GM23338 (cell line): ENCODE data around the gene LRRC2. TPM values are rescaled to one million over a fixed set of nuclear protein-coding genes. Genes with fewer than 3 reads are reported as not detected.

Source experiments
- ATAC-seq: fragments of 200-7000 bp; cut with Tn5 transposase; 3 replicates; pipeline ENCODE4 v1.9.1; 2020
- DNase-seq: peaks from one replicate; pipeline ENCODE4 v3.0.0-alpha.2; 2015; ENCODE audit warnings: low spot score
- H2AFZ ChIP-seq: fragments of 200-600 bp; sonication (generic); 2 replicates; pipeline ENCODE4 v1.8.0; 2016; ENCODE audit warnings: antibody characterized with exemption, mild to moderate bottlenecking, moderate library complexity
- H3F3A ChIP-seq: fragments of 200-600 bp; sonication (generic); replicated peaks from 2 replicates; pipeline ENCODE4 v1.8.0; 2017; ENCODE audit warnings: antibody characterized with exemption, mixed run types, low read depth
- H3K27ac ChIP-seq: fragments of 200-600 bp; sonication (generic); 2 replicates; pipeline ENCODE4 v1.6.1; 2016; ENCODE audit warnings: low read depth
- H3K27me3 ChIP-seq: fragments of 200-600 bp; sonication (generic); 2 replicates; pipeline ENCODE4 v1.8.0; 2016; ENCODE audit warnings: mild to moderate bottlenecking, mixed run types, moderate library complexity; ENCODE audit not compliant: insufficient read depth
- H3K36me3 ChIP-seq: fragments of 200-600 bp; sonication (generic); 2 replicates; pipeline ENCODE4 v1.8.0; 2016; ENCODE audit warnings: mild to moderate bottlenecking; ENCODE audit not compliant: insufficient read depth
- H3K4me1 ChIP-seq: fragments of 200-600 bp; sonication (generic); 2 replicates; pipeline ENCODE4 v1.8.0; 2016; ENCODE audit warnings: mild to moderate bottlenecking, moderate library complexity; ENCODE audit not compliant: insufficient read depth
- H3K4me2 ChIP-seq: fragments of 200-600 bp; sonication (generic); 2 replicates; pipeline ENCODE4 v1.7.1; 2017; ENCODE audit warnings: mixed run types
- H3K4me3 ChIP-seq: fragments of 200-600 bp; sonication (generic); 2 replicates; pipeline ENCODE4 v1.6.1; 2016; ENCODE audit warnings: mixed run types
- H3K79me2 ChIP-seq: fragments of 200-600 bp; sonication (generic); replicated peaks from 2 replicates; pipeline ENCODE4 v1.8.0; 2017; ENCODE audit warnings: mild to moderate bottlenecking; ENCODE audit not compliant: insufficient read depth
- H3K9me2 ChIP-seq: fragments of 200-600 bp; sonication (generic); 2 replicates; pipeline ENCODE4 v1.8.0; 2017; ENCODE audit not compliant: insufficient read depth
- H4K20me1 ChIP-seq: fragments of 200-600 bp; sonication (generic); replicated peaks from 2 replicates; pipeline ENCODE4 v1.8.0; 2017; ENCODE audit warnings: mild to moderate bottlenecking; ENCODE audit not compliant: insufficient read depth
- H3K27ac Mint-ChIP-seq: 2 replicates; pipeline ENCODE4 v1.8.0; 2020; ENCODE audit warnings: inconsistent platforms, mild to moderate bottlenecking, moderate library complexity, mixed read lengths
- H3K27me3 Mint-ChIP-seq: 3 replicates; pipeline ENCODE4 v1.8.0; 2022; ENCODE audit warnings: low read depth, mild to moderate bottlenecking, moderate library complexity, mixed read lengths, inconsistent platforms; ENCODE audit not compliant: insufficient read depth, poor library complexity
- H3K36me3 Mint-ChIP-seq: 3 replicates; pipeline ENCODE4 v1.8.0; 2021; ENCODE audit warnings: low read depth, mild to moderate bottlenecking, inconsistent platforms, moderate library complexity, mixed read lengths
- H3K4me1 Mint-ChIP-seq: 3 replicates; pipeline ENCODE4 v1.8.0; 2020; ENCODE audit warnings: mild to moderate bottlenecking, inconsistent platforms, mixed read lengths
- H3K4me3 Mint-ChIP-seq: 3 replicates; pipeline ENCODE4 v1.8.0; 2021; ENCODE audit warnings: moderate library complexity, mild to moderate bottlenecking, inconsistent platforms, mixed read lengths
- H3K9me3 Mint-ChIP-seq: 3 replicates; pipeline ENCODE4 v1.8.0; 2020; ENCODE audit warnings: moderate library complexity, mild to moderate bottlenecking, inconsistent platforms, mixed read lengths
- CREB1 ChIP-seq: fragments of 250-450 bp; sonication (Bioruptor Pico); IDR thresholded peaks from 2 replicates; pipeline ENCODE4 v1.5.0; 2020; ENCODE audit warnings: low read depth, mild to moderate bottlenecking, moderate library complexity
- NANOG ChIP-seq: IDR thresholded peaks from 2 replicates; pipeline ENCODE4 v1.6.1; 2016; ENCODE audit warnings: antibody characterized with exemption, borderline replicate concordance
- POLR2AphosphoS5 ChIP-seq: IDR thresholded peaks from 2 replicates; pipeline ENCODE4 v1.6.1; 2016; ENCODE audit warnings: antibody characterized with exemption, low read depth
- ZNF114 ChIP-seq: fragments of 250-450 bp; sonication (Bioruptor Pico); IDR thresholded peaks from 2 replicates; pipeline ENCODE4 v1.5.0; 2020; ENCODE audit warnings: mild to moderate bottlenecking, moderate library complexity
- polyA plus RNA-seq: library from polyadenylated mRNA; unstranded; fragments of >200 nt; fragmentation: Nextera tagmentation; extraction: Ambion mirVana; gene quantifications from 2 replicates; pipeline ENCODE4 v1.2.1, GENCODE V29; 2016
- total RNA-seq: library from RNA; depleted of rRNA; stranded (reverse); fragments of >200 nt; shearing (Covaris generic); gene quantifications from 2 replicates; pipeline ENCODE4 v1.2.3, GENCODE V29; 2014
- TF ChIP-seq, protein P1 (sequence below): fragments of 250-450 bp; sonication (Bioruptor Pico); IDR thresholded peaks from 2 replicates; pipeline ENCODE4 v1.5.0; 2020; ENCODE audit warnings: mild to moderate bottlenecking, moderate library complexity

The LRRC2 gene
- total and polyA plus RNA-seq, 2 experiments from 2014 or later = 6.5 to 7.1 TPM

DNA sequence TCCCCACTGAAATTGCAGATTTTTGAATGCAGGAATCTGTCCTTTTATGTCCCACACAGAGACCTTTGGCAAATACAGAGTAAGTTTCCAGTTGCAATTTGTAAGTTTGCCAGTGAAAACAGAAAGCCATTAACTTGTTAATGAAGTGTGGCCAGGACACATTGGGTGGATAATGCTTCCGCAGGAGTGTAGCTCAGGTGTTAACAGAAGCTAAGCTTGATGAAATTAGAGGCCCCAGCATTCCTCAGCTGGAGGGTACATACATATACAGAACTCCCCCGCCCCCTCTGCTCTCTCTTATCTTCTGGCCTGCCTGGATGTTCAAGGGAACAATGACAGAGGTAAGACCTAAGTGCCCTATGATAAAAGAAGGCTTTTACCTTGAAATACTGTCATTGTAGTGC, 8.1 kb upstream of the LRRC2 start:
- peak; percentile 95 for DNase-seq

More for the DNA sequence above, 8.1 kb upstream of the LRRC2 start:
- H3K27me3 ChIP-seq = no peaks in the 10 kb centered on the region
- Mint-ChIP-seq H3K4me3 (peak overlapping the region; percentile 92), H3K4me1 (peaks cover 43% of the 10 kb centered on the region), H3K9me3 (peaks cover 24% of the 10 kb centered on the region), H3K27ac (peak overlapping the region; percentile 100), H3K27me3 (peaks cover 9% of the 10 kb centered on the region), H3K36me3 (peaks cover 33% of the 10 kb centered on the region)
- H3K27ac ChIP-seq = peak overlapping the region; percentile 99
- peak overlapping the region; percentile 98 for H3K4me2 ChIP-seq
- peak overlapping the region; percentile 89 for H3K4me3 ChIP-seq
- peaks cover 18% of the 10 kb centered on the region for H3K79me2 ChIP-seq
- ATAC-seq = peak; percentile 67
- peaks cover under 1% of the 10 kb centered on the region; the same call in 1 of the 2 replicates for H4K20me1 ChIP-seq
- peak; percentile 87 for TF ChIP-seq NANOG
- TF ChIP-seq CREB1 (CRISPR knock-in tag) = peak; percentile 34; the same call in 1 of the 2 replicates
- peak; percentile 40; the same call in 1 of the 2 replicates for TF ChIP-seq POLR2AphosphoS5
- TF ChIP-seq ZNF114 = no peak
- TF ChIP-seq, protein P1, sequence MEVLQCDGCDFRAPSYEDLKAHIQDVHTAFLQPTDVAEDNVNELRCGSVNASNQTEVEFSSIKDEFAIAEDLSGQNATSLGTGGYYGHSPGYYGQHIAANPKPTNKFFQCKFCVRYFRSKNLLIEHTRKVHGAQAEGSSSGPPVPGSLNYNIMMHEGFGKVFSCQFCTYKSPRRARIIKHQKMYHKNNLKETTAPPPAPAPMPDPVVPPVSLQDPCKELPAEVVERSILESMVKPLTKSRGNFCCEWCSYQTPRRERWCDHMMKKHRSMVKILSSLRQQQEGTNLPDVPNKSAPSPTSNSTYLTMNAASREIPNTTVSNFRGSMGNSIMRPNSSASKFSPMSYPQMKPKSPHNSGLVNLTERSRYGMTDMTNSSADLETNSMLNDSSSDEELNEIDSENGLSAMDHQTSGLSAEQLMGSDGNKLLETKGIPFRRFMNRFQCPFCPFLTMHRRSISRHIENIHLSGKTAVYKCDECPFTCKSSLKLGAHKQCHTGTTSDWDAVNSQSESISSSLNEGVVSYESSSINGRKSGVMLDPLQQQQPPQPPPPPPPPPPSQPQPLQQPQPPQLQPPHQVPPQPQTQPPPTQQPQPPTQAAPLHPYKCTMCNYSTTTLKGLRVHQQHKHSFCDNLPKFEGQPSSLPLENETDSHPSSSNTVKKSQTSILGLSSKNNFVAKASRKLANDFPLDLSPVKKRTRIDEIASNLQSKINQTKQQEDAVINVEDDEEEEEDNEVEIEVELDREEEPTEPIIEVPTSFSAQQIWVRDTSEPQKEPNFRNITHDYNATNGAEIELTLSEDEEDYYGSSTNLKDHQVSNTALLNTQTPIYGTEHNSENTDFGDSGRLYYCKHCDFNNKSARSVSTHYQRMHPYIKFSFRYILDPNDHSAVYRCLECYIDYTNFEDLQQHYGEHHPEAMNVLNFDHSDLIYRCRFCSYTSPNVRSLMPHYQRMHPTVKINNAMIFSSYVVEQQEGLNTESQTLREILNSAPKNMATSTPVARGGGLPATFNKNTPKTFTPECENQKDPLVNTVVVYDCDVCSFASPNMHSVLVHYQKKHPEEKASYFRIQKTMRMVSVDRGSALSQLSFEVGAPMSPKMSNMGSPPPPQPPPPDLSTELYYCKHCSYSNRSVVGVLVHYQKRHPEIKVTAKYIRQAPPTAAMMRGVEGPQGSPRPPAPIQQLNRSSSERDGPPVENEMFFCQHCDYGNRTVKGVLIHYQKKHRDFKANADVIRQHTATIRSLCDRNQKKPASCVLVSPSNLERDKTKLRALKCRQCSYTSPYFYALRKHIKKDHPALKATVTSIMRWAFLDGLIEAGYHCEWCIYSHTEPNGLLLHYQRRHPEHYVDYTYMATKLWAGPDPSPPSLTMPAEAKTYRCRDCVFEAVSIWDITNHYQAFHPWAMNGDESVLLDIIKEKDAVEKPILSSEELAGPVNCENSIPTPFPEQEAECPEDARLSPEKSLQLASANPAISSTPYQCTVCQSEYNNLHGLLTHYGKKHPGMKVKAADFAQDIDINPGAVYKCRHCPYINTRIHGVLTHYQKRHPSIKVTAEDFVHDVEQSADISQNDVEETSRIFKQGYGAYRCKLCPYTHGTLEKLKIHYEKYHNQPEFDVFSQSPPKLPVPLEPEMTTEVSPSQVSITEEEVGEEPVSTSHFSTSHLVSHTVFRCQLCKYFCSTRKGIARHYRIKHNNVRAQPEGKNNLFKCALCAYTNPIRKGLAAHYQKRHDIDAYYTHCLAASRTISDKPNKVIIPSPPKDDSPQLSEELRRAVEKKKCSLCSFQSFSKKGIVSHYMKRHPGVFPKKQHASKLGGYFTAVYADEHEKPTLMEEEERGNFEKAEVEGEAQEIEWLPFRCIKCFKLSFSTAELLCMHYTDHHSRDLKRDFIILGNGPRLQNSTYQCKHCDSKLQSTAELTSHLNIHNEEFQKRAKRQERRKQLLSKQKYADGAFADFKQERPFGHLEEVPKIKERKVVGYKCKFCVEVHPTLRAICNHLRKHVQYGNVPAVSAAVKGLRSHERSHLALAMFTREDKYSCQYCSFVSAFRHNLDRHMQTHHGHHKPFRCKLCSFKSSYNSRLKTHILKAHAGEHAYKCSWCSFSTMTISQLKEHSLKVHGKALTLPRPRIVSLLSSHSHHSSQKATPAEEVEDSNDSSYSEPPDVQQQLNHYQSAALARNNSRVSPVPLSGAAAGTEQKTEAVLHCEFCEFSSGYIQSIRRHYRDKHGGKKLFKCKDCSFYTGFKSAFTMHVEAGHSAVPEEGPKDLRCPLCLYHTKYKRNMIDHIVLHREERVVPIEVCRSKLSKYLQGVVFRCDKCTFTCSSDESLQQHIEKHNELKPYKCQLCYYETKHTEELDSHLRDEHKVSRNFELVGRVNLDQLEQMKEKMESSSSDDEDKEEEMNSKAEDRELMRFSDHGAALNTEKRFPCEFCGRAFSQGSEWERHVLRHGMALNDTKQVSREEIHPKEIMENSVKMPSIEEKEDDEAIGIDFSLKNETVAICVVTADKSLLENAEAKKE (CRISPR knock-in tag) = peak; percentile 96
- H3F3A ChIP-seq = peaks cover 19% of the 10 kb centered on the region; the same call in 1 of the 2 replicates
- H3K36me3 ChIP-seq = peaks cover 6% of the 10 kb centered on the region; the same call in 1 of the 2 replicates
- no peaks in the 10 kb centered on the region for H3K9me2 ChIP-seq
- H3K4me1 ChIP-seq = peaks cover 25% of the 10 kb centered on the region
- H2AFZ ChIP-seq = no peak overlapping the region
